ENCODE measurements around the gene VSIG2.

- TF ChIP-seq ZNF513 (tag by site-specific recombination; IDR thresholded peaks at IDR 0.05) (no peak), ZNF398 (tag by site-specific recombination; IDR thresholded peaks at IDR 0.05) (no peak)
- TF ChIP-seq, protein P1, sequence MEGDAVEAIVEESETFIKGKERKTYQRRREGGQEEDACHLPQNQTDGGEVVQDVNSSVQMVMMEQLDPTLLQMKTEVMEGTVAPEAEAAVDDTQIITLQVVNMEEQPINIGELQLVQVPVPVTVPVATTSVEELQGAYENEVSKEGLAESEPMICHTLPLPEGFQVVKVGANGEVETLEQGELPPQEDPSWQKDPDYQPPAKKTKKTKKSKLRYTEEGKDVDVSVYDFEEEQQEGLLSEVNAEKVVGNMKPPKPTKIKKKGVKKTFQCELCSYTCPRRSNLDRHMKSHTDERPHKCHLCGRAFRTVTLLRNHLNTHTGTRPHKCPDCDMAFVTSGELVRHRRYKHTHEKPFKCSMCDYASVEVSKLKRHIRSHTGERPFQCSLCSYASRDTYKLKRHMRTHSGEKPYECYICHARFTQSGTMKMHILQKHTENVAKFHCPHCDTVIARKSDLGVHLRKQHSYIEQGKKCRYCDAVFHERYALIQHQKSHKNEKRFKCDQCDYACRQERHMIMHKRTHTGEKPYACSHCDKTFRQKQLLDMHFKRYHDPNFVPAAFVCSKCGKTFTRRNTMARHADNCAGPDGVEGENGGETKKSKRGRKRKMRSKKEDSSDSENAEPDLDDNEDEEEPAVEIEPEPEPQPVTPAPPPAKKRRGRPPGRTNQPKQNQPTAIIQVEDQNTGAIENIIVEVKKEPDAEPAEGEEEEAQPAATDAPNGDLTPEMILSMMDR (tag by site-specific recombination; IDR thresholded peaks at IDR 0.05), result no peak
Measured at GRCh38 chr11:124788521-124788920, 36.5 kb upstream of the VSIG2 start.
